Endodermal cell (in vitro differentiated cells): ENCODE data around the gene OSCP1. TPM values are rescaled to one million over a fixed set of nuclear protein-coding genes. Genes with fewer than 3 reads are reported as not detected.

Experiments used
- DNase-seq: peaks from one replicate; pipeline ENCODE4 v3.0.0-alpha.2; 2017
- H3K27ac ChIP-seq: 2 replicates; pipeline ENCODE4 v1.5.1; 2013; ENCODE audit warnings: mild to moderate bottlenecking, low read depth, low read length, moderate library complexity
- H3K27me3 ChIP-seq: 2 replicates; pipeline ENCODE4 v1.6.1; 2013; ENCODE audit warnings: mild to moderate bottlenecking, low read length, moderate library complexity; ENCODE audit not compliant: insufficient read depth, control insufficient read depth, poor library complexity, severe bottlenecking
- H3K36me3 ChIP-seq: 2 replicates; pipeline ENCODE4 v1.7.0; 2013; ENCODE audit warnings: mild to moderate bottlenecking, low read length, moderate library complexity; ENCODE audit not compliant: control insufficient read depth, insufficient read depth
- H3K4me1 ChIP-seq: one replicate; pipeline ENCODE4 v1.7.0; 2013; ENCODE audit warnings: low read length; ENCODE audit not compliant: control insufficient read depth, insufficient read depth
- H3K4me3 ChIP-seq: 2 replicates; pipeline ENCODE4 v1.5.1; 2013; ENCODE audit warnings: mild to moderate bottlenecking, low read length, moderate library complexity
- H3K9ac ChIP-seq: 2 replicates; pipeline ENCODE4 v1.6.1; 2013; ENCODE audit warnings: mild to moderate bottlenecking, low read length, moderate library complexity; ENCODE audit not compliant: poor library complexity, severe bottlenecking; ENCODE audit errors: extremely low read depth
- H3K9me3 ChIP-seq: 2 replicates; pipeline ENCODE4 v1.6.1; 2013; ENCODE audit warnings: mild to moderate bottlenecking, low read length, moderate library complexity; ENCODE audit not compliant: control insufficient read depth
- H3K27ac Mint-ChIP-seq: 2 replicates; pipeline ENCODE4 v1.8.0; 2020; ENCODE audit warnings: mixed read lengths
- H3K27me3 Mint-ChIP-seq: 2 replicates; pipeline ENCODE4 v1.8.0; 2021; ENCODE audit warnings: mild to moderate bottlenecking, mixed read lengths; ENCODE audit not compliant: insufficient read depth
- H3K36me3 Mint-ChIP-seq: 2 replicates; pipeline ENCODE4 v1.8.0; 2020; ENCODE audit warnings: low read depth, mixed read lengths
- H3K4me1 Mint-ChIP-seq: 2 replicates; pipeline ENCODE4 v1.8.0; 2020; ENCODE audit warnings: mixed read lengths
- H3K4me3 Mint-ChIP-seq: 2 replicates; pipeline ENCODE4 v1.8.0; 2020; ENCODE audit warnings: mild to moderate bottlenecking, moderate library complexity, mixed read lengths
- H3K9me3 Mint-ChIP-seq: 2 replicates; pipeline ENCODE4 v1.8.0; 2020; ENCODE audit warnings: mild to moderate bottlenecking, mixed read lengths
- CTCF ChIP-seq: fragments of 200-600 bp; sonication (generic); conservative IDR thresholded peaks from 2 replicates; pipeline ENCODE4 v1.5.0; 2021; ENCODE audit warnings: antibody characterized with exemption, mild to moderate bottlenecking
- WGBS, 2 experiments: methylation state at CpG; one replicate each; pipeline versions ENCODE4 v1.1.5 to v1.1.7; 2013; ENCODE audit warnings: missing lambda C conversion rate in 2 of 2, mixed read lengths in 1 of 2; ENCODE audit not compliant: insufficient coverage in 1 of 2, insufficient read length in 1 of 2; 5-methylcytosine and 5-hydroxymethylcytosine counted together
- total RNA-seq, 2 donors: library from RNA; stranded (reverse); fragmentation: NEBNext Ultra II Directional in 1 of 2; extraction: Animal tissue kit (Norgen Biotek cat#: 25700) in 1 of 2; gene quantifications; 2 replicates in 1 of 2; 3 replicates in 1 of 2; pipeline ENCODE4 v1.2.1, GENCODE V29; 2021

Gene OSCP1
- total RNA-seq, 2 donors from 2014 or later, result 9.6 to 10.5 TPM

DNA sequence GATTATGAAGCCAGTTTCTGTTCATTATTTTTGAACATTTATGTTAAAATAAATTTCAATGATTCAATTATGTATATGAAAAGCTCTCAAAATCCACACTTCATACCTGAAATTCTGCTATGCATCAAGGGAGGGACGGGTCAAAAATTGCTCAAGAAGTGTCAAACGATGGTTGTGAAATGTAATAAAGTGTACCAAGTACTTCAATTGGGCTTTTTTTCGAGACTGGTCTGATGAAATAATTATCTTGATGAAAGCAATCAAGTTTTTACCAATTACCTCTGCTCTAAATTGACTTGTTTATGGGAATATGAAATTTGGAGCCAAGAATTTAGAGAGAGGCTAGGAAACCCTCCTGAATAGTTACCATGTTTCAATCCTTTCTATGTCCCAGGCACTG lies 7.9 kb downstream of the OSCP1 start:
- no peak for DNase-seq
- H3K9me3 Mint-ChIP-seq, result no peaks in the 10 kb centered on the region
- Histone ChIP-seq H3K4me3 (no peak overlapping the region), H3K4me1 (peaks cover 2% of the 10 kb centered on the region), H3K27me3 (no peaks in the 10 kb centered on the region), H3K9me3 (no peaks in the 10 kb centered on the region), H3K27ac (no peak overlapping the region), H3K36me3 (no peaks in the 10 kb centered on the region), H3K9ac (no peak overlapping the region)
- TF ChIP-seq CTCF, result no peak
- H3K4me3 Mint-ChIP-seq, result no peak overlapping the region
- peaks cover 13% of the 10 kb centered on the region for H3K4me1 Mint-ChIP-seq
- H3K36me3 Mint-ChIP-seq, result no peaks in the 10 kb centered on the region
- WGBS, 2 experiments, result 95 to 100% methylated on average over 1 to 3 of the region's 3 CpGs
- no peaks in the 10 kb centered on the region for H3K27me3 Mint-ChIP-seq
- H3K27ac Mint-ChIP-seq, result no peak overlapping the region

DNA sequence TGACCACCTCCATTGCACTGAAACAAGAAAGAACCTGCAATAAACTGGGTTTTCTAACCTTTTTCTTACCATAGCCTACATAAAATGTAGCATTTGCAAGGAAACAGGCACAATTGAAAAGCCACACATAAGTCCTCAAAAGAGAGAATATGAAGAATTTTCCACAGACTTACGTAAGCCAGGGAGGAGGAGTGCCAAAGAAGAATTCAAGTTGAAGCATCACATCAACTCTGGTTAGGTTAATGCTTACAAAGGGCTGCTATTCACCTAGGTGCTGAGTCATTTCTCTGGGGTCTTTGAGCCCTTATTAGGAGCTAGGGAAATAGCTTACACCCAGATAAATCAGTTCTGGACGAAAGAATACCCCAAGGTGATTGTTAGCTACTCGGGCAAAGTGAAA lies 9.6 kb downstream of the OSCP1 start:
- no peak for TF ChIP-seq CTCF
- DNase-seq, result no peak
- 80 to 94% methylated on average over 3 of the region's 3 CpGs for WGBS, 2 experiments
- H3K36me3 Mint-ChIP-seq, result peaks cover 7% of the 10 kb centered on the region
- H3K27ac Mint-ChIP-seq, result peak overlapping the region; percentile 77
- H3K4me3 ChIP-seq, result no peak overlapping the region
- no peak overlapping the region for H3K4me3 Mint-ChIP-seq
- no peak overlapping the region for H3K9ac ChIP-seq
- H3K27me3 ChIP-seq, result no peaks in the 10 kb centered on the region
- H3K4me1 ChIP-seq, result peaks cover 2% of the 10 kb centered on the region
- H3K9me3 Mint-ChIP-seq, result no peaks in the 10 kb centered on the region
- no peaks in the 10 kb centered on the region for H3K9me3 ChIP-seq
- peaks cover 12% of the 10 kb centered on the region for H3K4me1 Mint-ChIP-seq
- no peaks in the 10 kb centered on the region for H3K36me3 ChIP-seq
- no peaks in the 10 kb centered on the region for H3K27me3 Mint-ChIP-seq
- H3K27ac ChIP-seq, result no peak overlapping the region

- 63 to 65% methylated on average over 2 to 3 of the region's 3 CpGs for WGBS, 2 experiments
- DNase-seq, result no peak
- no peak for TF ChIP-seq CTCF
- Mint-ChIP-seq H3K4me3 (no peak overlapping the region), H3K27ac (peak overlapping the region; percentile 77), H3K9me3 (no peaks in the 10 kb centered on the region), H3K4me1 (peaks cover 12% of the 10 kb centered on the region), H3K36me3 (peaks cover 7% of the 10 kb centered on the region), H3K27me3 (no peaks in the 10 kb centered on the region)
- Histone ChIP-seq H3K9ac (no peak overlapping the region), H3K36me3 (no peaks in the 10 kb centered on the region), H3K27ac (no peak overlapping the region), H3K27me3 (no peaks in the 10 kb centered on the region), H3K9me3 (no peaks in the 10 kb centered on the region), H3K4me1 (peaks cover 2% of the 10 kb centered on the region), H3K4me3 (no peak overlapping the region)
These were observed 10.2 kb downstream of the OSCP1 start for GRCh38 chr1:36440044-36440443.
